A549 (cell line): ENCODE measurements around the gene CEACAM5. TPM values are rescaled to one million over a fixed set of nuclear protein-coding genes. Genes with fewer than 3 reads are reported as not detected.

Experiments
- ATAC-seq, 2 experiments: fragments of 200-7000 bp in 1 of 2; fragments of >200 bp in 1 of 2; cut with Nextera tagmentation in 1 of 2; cut with Tn5 transposase in 1 of 2; 3 replicates each; pipeline versions ENCODE4 v1.8.0 to v1.9.1; 2018 to 2020; ENCODE audit warnings: mild to moderate bottlenecking in 1 of 2, moderate library complexity in 1 of 2
- CTCF ChIA-PET: fragments of 300-600 bp; sonication (Branson Sonifier 250); formaldehyde crosslinking; extraction: SDS; loops from one replicate; lab custom pipeline; 2021; ENCODE audit warnings: antibody characterized with exemption, inconsistent platforms; lab: Yijun Ruan, JAX
- POLR2A ChIA-PET: fragments of 350-600 bp; formaldehyde crosslinking; extraction: SDS; loops from one replicate; lab custom pipeline; 2021; ENCODE audit warnings: antibody characterized with exemption, inconsistent platforms; lab: Yijun Ruan, JAX
- DNase-seq, 2 experiments: peaks; one replicate each; pipeline versions ENCODE4 v3.0.0 to v3.0.0-alpha.2; 2011 to 2016; ENCODE audit warnings: low read depth in 1 of 2, low spot score in 1 of 2
- FAIRE-seq: peaks from 2 replicates; lab custom pipeline; 2011; peaks lifted over from hg19 to GRCh38; lab: Jason Lieb, UNC
- H3K27ac ChIP-seq, 2 experiments: fragments of >200 bp; sonication (Bioruptor Twin); formaldehyde crosslinking; 3 replicates each; pipeline ENCODE4 v1.5.1; 2016 to 2017
- H3K4me1 ChIP-seq: fragments of >200 bp; sonication (Bioruptor Twin); formaldehyde crosslinking; 3 replicates; pipeline ENCODE4 v1.6.1; 2016
- H3K4me2 ChIP-seq: fragments of >200 bp; sonication (Bioruptor Twin); formaldehyde crosslinking; 3 replicates; pipeline ENCODE4 v1.6.1; 2016
- H3K4me3 ChIP-seq: fragments of >200 bp; sonication (Bioruptor Twin); formaldehyde crosslinking; 3 replicates; pipeline ENCODE4 v1.5.1; 2016
- H3K9me3 ChIP-seq: fragments of >200 bp; sonication (Bioruptor Twin); formaldehyde crosslinking; 3 replicates; pipeline ENCODE4 v1.6.1; 2016
- ATOH8 ChIP-seq: fragments of 250-450 bp; sonication (Bioruptor Pico); IDR thresholded peaks from 2 replicates; pipeline ENCODE4 v1.5.0; 2020; ENCODE audit warnings: low read depth, mild to moderate bottlenecking, moderate library complexity
- BCL3 ChIP-seq: fragments of >200 bp; sonication (Bioruptor Twin); formaldehyde crosslinking; IDR thresholded peaks from 3 replicates; pipeline ENCODE4 v1.6.1; 2016
- CBX8 ChIP-seq: fragments of 200-600 bp; sonication (generic); IDR thresholded peaks from 2 replicates; pipeline ENCODE4 v1.6.1; 2016
- CEBPB ChIP-seq, 2 experiments: fragments of >200 bp in 1 of 2; sonication (Bioruptor Twin) in 1 of 2; formaldehyde crosslinking in 1 of 2; IDR thresholded peaks; 2 replicates each; pipeline ENCODE4 v1.6.1; 2012 to 2016
- E2F6 ChIP-seq: IDR thresholded peaks from 2 replicates; pipeline ENCODE4 v1.6.1; 2012; ENCODE audit warnings: low read depth, borderline replicate concordance
- FOSL2 ChIP-seq, 2 experiments: fragments of 450-650 bp in 1 of 2; fragments of >200 bp in 1 of 2; sonication (Bioruptor Twin) in 1 of 2; formaldehyde crosslinking; IDR thresholded peaks; 2 replicates each; pipeline versions ENCODE4 v1.5.0 to v1.6.1; 2016 to 2020; ENCODE audit warnings: mild to moderate bottlenecking in 1 of 2, moderate library complexity in 1 of 2
- FOXS1 ChIP-seq: fragments of 250-450 bp; sonication (Bioruptor Pico); IDR thresholded peaks from 2 replicates; pipeline ENCODE4 v1.5.0; 2020; ENCODE audit warnings: mild to moderate bottlenecking, moderate library complexity
- HEYL ChIP-seq: fragments of 250-450 bp; sonication (Bioruptor Pico); IDR thresholded peaks from 2 replicates; pipeline ENCODE4 v1.8.0; 2021; ENCODE audit warnings: mild to moderate bottlenecking, moderate library complexity
- HMGXB4 ChIP-seq: fragments of 250-450 bp; sonication (Bioruptor Pico); IDR thresholded peaks from 2 replicates; pipeline ENCODE4 v1.5.0; 2021; ENCODE audit warnings: mild to moderate bottlenecking, moderate library complexity, borderline replicate concordance
- HOXA7 ChIP-seq: fragments of 250-450 bp; sonication (Bioruptor Pico); IDR thresholded peaks from 2 replicates; pipeline ENCODE4 v1.5.0; 2020; ENCODE audit warnings: mild to moderate bottlenecking, moderate library complexity
- HOXB5 ChIP-seq: fragments of 250-450 bp; sonication (Bioruptor Pico); IDR thresholded peaks from 2 replicates; pipeline ENCODE4 v1.5.0; 2020; ENCODE audit warnings: mild to moderate bottlenecking, moderate library complexity
- JUN ChIP-seq, 2 experiments: fragments of >200 bp; sonication (Bioruptor Twin); formaldehyde crosslinking; IDR thresholded peaks; 2 replicates in 1 of 2; 3 replicates in 1 of 2; pipeline ENCODE4 v1.6.1; 2016 to 2017
- MAX ChIP-seq: IDR thresholded peaks from 2 replicates; pipeline ENCODE4 v1.6.1; 2012
- PHF8 ChIP-seq: fragments of 200-600 bp; sonication (generic); IDR thresholded peaks from 2 replicates; pipeline ENCODE4 v1.6.1; 2016; ENCODE audit warnings: low read depth, mild to moderate bottlenecking, antibody characterized with exemption, moderate library complexity, borderline replicate concordance
- RAD21 ChIP-seq, 2 experiments: fragments of >200 bp in 1 of 2; sonication (Bioruptor Twin) in 1 of 2; formaldehyde crosslinking in 1 of 2; IDR thresholded peaks in 1 of 2; conservative IDR thresholded peaks in 1 of 2; 2 replicates in 1 of 2; 3 replicates in 1 of 2; pipeline ENCODE4 v1.6.1; 2012 to 2018; ENCODE audit warnings: inconsistent platforms in 1 of 2
- RARB ChIP-seq: fragments of 250-450 bp; sonication (Bioruptor Pico); IDR thresholded peaks from 2 replicates; pipeline ENCODE4 v1.8.0; 2021; ENCODE audit warnings: mild to moderate bottlenecking, moderate library complexity
- RFX5 ChIP-seq: fragments of 450-650 bp; IDR thresholded peaks from 2 replicates; pipeline ENCODE4 v1.7.1; 2014; ENCODE audit warnings: antibody characterized with exemption, mild to moderate bottlenecking, moderate library complexity
- SMC3 ChIP-seq: fragments of >200 bp; sonication (Bioruptor Twin); formaldehyde crosslinking; IDR thresholded peaks from 3 replicates; pipeline ENCODE4 v1.6.1; 2018; ENCODE audit warnings: inconsistent platforms
- TFCP2L1 ChIP-seq: fragments of 250-450 bp; sonication (Bioruptor Pico); IDR thresholded peaks from 2 replicates; pipeline ENCODE4 v1.5.0; 2021; ENCODE audit warnings: mild to moderate bottlenecking
- TP53 ChIP-seq: fragments of 250-450 bp; sonication (Bioruptor Pico); IDR thresholded peaks from 2 replicates; pipeline ENCODE4 v1.5.0; 2021; ENCODE audit warnings: mild to moderate bottlenecking, moderate library complexity
- USF2 ChIP-seq: fragments of 450-650 bp; IDR thresholded peaks from 2 replicates; pipeline ENCODE4 v1.6.1; 2014; ENCODE audit warnings: antibody characterized with exemption
- WGBS: methylation state at CpG from one replicate; pipeline ENCODE4 v1.1.6; 2017; ENCODE audit errors: missing lambda C conversion rate; 5-methylcytosine and 5-hydroxymethylcytosine counted together
- polyA plus RNA-seq, 4 experiments: library from polyadenylated mRNA; depleted of rRNA in 3 of 4; stranded (reverse); fragments of >200 nt; fragmentation: RNase III in 1 of 4; extraction: RNeasy Plus Mini Kit Qiagen cat#74134 plus additional on column Dnase treatment in 1 of 4; gene quantifications; 2 replicates in 3 of 4; 3 replicates in 1 of 4; pipeline ENCODE4 v1.2.3, GENCODE V29; 2011 to 2017

The CEACAM5 gene
- polyA plus RNA-seq, 2 of the 4 experiments (the other 2 are of a cell fraction), result 1.3 TPM; not detected in 1

- DNase-seq (peak in 1 of 2 experiments; percentile 47), ATAC-seq (no peak), FAIRE-seq (no peak)
- Histone ChIP-seq H3K27ac (no peak within 1 kb of the TSS), H3K4me3 (no peak within 1 kb of the TSS)
- CTCF ChIA-PET, result interaction anchor here (1.1 to 16.6 kb wide), 16 partner anchors 10 to 138 kb away, joined by 3 to 474 read pairs (median 40); partner anchors contain the start of genes CEACAM3 and CEACAM7
- no peak for TF ChIP-seq TFCP2L1
- peak; percentile 62 for TF ChIP-seq USF2
- TF ChIP-seq, all 56 proteins: peak for 1
- POLR2A ChIA-PET, result no interaction called here
- no peaks in the 10 kb centered on the region for H3K9me3 ChIP-seq
- WGBS, result 3% methylated on average over 3 of the region's 3 CpGs
- no peaks in the 10 kb centered on the region for H3K4me1 ChIP-seq
- no peak within 1 kb of the TSS for H3K4me2 ChIP-seq
Observed at GRCh38 chr19:41755328-41755913, 47.0 kb downstream of the CEACAM5 start, which contains the start of gene CEACAM6. CEACAM6 (plus strand) TSS chr19:41755530; CDS start chr19:41755639, 109 bp downstream.

GRCh38 chr19:41758846-41759245 is 50.4 kb downstream of the CEACAM5 start:
- Histone ChIP-seq H3K4me3 (no peak overlapping the region), H3K4me1 (no peaks in the 10 kb centered on the region), H3K9me3 (no peaks in the 10 kb centered on the region), H3K27ac (no peak overlapping the region), H3K4me2 (no peak overlapping the region)
- ATAC-seq, result no peak
- DNase-seq, result no peak
- ChIA-PET CTCF (interaction anchor here (1.2 to 16.6 kb wide), 6 partner anchors 12 to 117 kb away, joined by 4 to 474 read pairs (median 61); partner anchors contain the start of gene CEACAM3), POLR2A (no interaction called here)
- WGBS, result 44% methylated on average over 9 of the region's 9 CpGs
- TF ChIP-seq SMC3 (no peak), HMGXB4 (CRISPR knock-in tag) (no peak), E2F6 (no peak), JUN (IDR thresholded peaks at IDR 0.05) (no peak), HOXB5 (no peak), HOXA7 (CRISPR knock-in tag) (no peak), BCL3 (no peak), TP53 (CRISPR knock-in tag) (no peak)
- FAIRE-seq, result peak; percentile 46

GRCh38 chr19:41767115-41767514 is 58.7 kb downstream of the CEACAM5 start:
- Histone ChIP-seq H3K4me1 (no peaks in the 10 kb centered on the region), H3K4me3 (no peak overlapping the region), H3K27ac (no peak overlapping the region), H3K9me3 (no peaks in the 10 kb centered on the region), H3K4me2 (no peak overlapping the region)
- DNase-seq, result no peak
- no peak for ATAC-seq
- 59% methylated on average over 2 of the region's 2 CpGs for WGBS
- ChIA-PET POLR2A (no interaction called here), CTCF (interaction anchor here (0.8 to 6.2 kb wide), 8 partner anchors 9 to 197 kb away, joined by 3 to 81 read pairs (median 5); partner anchors contain the start of gene CEACAM6)
- FAIRE-seq, result peak; percentile 99
- TF ChIP-seq RAD21 (conservative IDR thresholded peaks at IDR 0.05 in 1 of 2, IDR thresholded peaks at IDR 0.05 in 1 of 2) (no peak), MAX (no peak), CEBPB (IDR thresholded peaks at IDR 0.05) (no peak), FOSL2 (IDR thresholded peaks at IDR 0.05) (no peak), FOSL2 (CRISPR knock-in tag; IDR thresholded peaks at IDR 0.05) (no peak), ATOH8 (CRISPR knock-in tag) (no peak), HMGXB4 (CRISPR knock-in tag) (no peak), HEYL (CRISPR knock-in tag) (no peak), FOXS1 (CRISPR knock-in tag) (no peak), PHF8 (no peak), CBX8 (no peak), RARB (CRISPR knock-in tag) (no peak), RFX5 (no peak), E2F6 (no peak), USF2 (no peak)
